Kidney epithelial cell (primary cell): ENCODE results near the gene CIDEC. TPM values are rescaled to one million over a fixed set of nuclear protein-coding genes. Genes with fewer than 3 reads are reported as not detected.
A peak's percentile ranks its signal among the peaks of the same experiment; 100 is the strongest.
"Not testable (repeated sequence)": the region's sequence is repeated elsewhere in the genome, so short reads cannot be mapped to it uniquely, and the experiment has no call there.

Experiments used
- DNase-seq: peaks from one replicate; pipeline ENCODE4 v3.0.0-alpha.2; 2010; ENCODE audit warnings: low read depth
- H3K27me3 ChIP-seq: 2 replicates; pipeline ENCODE4 v1.6.0; 2011; ENCODE audit warnings: low read length; ENCODE audit not compliant: control insufficient read depth, insufficient read depth
- H3K36me3 ChIP-seq: 2 replicates; pipeline ENCODE4 v1.5.1; 2011; ENCODE audit warnings: low read length; ENCODE audit not compliant: control insufficient read depth, insufficient read depth
- H3K4me3 ChIP-seq: 2 replicates; pipeline ENCODE4 v1.5.1; 2011; ENCODE audit warnings: low read depth, mild to moderate bottlenecking, control low read depth, low read length
- total RNA-seq: library from RNA; depleted of rRNA; stranded (reverse); fragments of >200 nt; gene quantifications from 2 replicates; pipeline ENCODE4 v1.2.3, GENCODE V29; 2015
- TF ChIP-seq, protein P1 (sequence below): IDR thresholded peaks from 2 replicates; pipeline ENCODE4 v1.5.1; 2011; ENCODE audit warnings: mild to moderate bottlenecking, moderate library complexity, low read length, control low read depth, inconsistent platforms; ENCODE audit not compliant: insufficient read depth, poor library complexity, severe bottlenecking

The CIDEC gene
- total RNA-seq, 1 donor from 2014 or later = not detected

DNA sequence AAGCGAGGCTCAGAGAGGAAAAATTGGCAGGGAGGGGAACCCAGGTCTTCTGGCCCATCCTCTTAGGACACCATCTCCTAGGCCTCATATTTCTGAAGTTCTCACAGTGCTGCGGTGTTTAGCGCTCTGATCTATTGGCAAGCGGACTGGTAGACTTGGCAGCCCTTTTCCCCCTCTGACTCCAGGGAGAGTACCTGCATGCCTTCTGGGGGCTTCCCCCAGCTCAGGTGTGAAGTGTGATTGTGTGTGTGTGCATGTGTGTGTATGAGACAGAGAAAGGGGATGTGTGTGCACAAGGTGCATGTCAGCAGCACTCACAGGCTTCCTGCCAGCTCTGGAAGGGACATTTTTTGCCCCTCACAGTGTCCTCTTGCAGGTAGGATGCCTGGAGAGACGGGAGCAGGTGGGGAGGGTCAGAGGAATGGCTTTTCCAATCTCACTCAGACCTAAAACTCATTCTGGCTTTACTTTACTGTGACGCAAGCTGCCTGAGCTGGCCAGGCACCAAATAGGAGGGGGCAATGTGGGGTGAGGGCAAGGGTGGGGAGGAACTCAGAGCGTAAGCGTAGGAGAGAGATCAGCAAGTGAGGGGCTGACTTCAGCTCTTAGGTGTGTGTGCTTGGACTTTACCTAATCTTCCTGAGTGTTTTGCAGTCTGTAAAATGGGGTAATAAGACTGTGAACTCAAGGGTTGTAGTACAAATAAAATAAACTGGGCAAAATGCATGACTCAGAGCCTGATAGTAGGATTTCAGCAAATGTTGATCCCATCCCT, 18.6 kb upstream of the CIDEC start:
- H3K4me3 ChIP-seq = no peak overlapping the region
- TF ChIP-seq, protein P1, sequence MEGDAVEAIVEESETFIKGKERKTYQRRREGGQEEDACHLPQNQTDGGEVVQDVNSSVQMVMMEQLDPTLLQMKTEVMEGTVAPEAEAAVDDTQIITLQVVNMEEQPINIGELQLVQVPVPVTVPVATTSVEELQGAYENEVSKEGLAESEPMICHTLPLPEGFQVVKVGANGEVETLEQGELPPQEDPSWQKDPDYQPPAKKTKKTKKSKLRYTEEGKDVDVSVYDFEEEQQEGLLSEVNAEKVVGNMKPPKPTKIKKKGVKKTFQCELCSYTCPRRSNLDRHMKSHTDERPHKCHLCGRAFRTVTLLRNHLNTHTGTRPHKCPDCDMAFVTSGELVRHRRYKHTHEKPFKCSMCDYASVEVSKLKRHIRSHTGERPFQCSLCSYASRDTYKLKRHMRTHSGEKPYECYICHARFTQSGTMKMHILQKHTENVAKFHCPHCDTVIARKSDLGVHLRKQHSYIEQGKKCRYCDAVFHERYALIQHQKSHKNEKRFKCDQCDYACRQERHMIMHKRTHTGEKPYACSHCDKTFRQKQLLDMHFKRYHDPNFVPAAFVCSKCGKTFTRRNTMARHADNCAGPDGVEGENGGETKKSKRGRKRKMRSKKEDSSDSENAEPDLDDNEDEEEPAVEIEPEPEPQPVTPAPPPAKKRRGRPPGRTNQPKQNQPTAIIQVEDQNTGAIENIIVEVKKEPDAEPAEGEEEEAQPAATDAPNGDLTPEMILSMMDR = no peak
- H3K27me3 ChIP-seq = no peaks in the 10 kb centered on the region
- DNase-seq = no peak
- H3K36me3 ChIP-seq = no peaks in the 10 kb centered on the region

GRCh38 chr3:9897408-9898372, 17.6 kb upstream of the CIDEC start:
- Histone ChIP-seq H3K4me3 (no peak overlapping the region), H3K27me3 (no peaks in the 10 kb centered on the region), H3K36me3 (no peaks in the 10 kb centered on the region)
- peak; percentile 90 for DNase-seq
- TF ChIP-seq, protein P1 = no peak

DNA sequence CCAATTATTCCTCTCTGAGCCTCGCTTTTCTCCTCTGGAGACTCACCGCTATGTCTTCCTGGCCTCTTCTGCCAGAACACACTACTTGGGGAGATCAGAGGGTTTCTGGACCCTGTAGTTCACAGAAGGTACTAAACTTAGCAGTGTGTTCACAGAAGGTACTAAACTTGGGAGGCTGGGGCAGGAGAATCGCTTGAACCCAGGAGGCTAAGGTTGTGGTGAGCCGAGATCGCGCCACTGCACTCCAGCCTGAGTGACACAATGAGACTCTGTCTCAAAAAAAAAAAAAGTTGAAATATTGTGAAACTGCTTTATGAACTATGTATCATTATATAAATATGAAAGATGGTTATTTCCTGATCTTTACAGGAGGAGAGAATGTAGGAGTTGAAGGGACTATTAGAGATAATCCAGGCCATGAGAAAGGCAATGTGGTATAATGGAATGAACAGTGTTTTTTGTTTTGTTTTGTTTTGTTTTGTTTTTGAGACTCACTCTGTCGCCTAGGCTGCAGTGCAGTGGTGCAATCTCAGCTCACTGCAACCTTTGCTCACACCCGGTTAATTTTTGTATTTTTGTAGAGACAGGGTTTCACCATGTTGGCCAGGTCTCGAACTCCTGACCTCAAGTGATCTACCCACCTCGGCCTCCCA, 16.8 kb upstream of the CIDEC start:
- DNase-seq, H3K36me3 ChIP-seq, H3K4me3 ChIP-seq, H3K27me3 ChIP-seq: not testable (repeated sequence)

- not testable (repeated sequence) for H3K36me3 ChIP-seq, DNase-seq, H3K27me3 ChIP-seq, H3K4me3 ChIP-seq
Observed at GRCh38 chr3:9895715-9896114, 15.7 kb upstream of the CIDEC start.

- TF ChIP-seq, protein P1 = no peak
- H3K36me3 ChIP-seq = no peaks in the 10 kb centered on the region
- DNase-seq = no peak
- H3K4me3 ChIP-seq = no peak overlapping the region
- no peaks in the 10 kb centered on the region for H3K27me3 ChIP-seq
Observed at GRCh38 chr3:9893739-9894138, 13.7 kb upstream of the CIDEC start.

- H3K4me3 ChIP-seq = peak overlapping the region; percentile 72
- DNase-seq = no peak
- no peaks in the 10 kb centered on the region for H3K27me3 ChIP-seq
- no peaks in the 10 kb centered on the region for H3K36me3 ChIP-seq
- TF ChIP-seq, protein P1 = no peak
Observed at GRCh38 chr3:9891072-9891622, 11.1 kb upstream of the CIDEC start.
